Measurements from ENCODE around the gene PAK1. TPM values are rescaled to one million over a fixed set of nuclear protein-coding genes. Genes with fewer than 3 reads are reported as not detected.

PAK1 gene
- total and polyA plus RNA-seq, 2 of the 8 experiments (the other 6 are each of a cell fraction or from before 2014, with no cell fraction given) = 87.7 to 151 TPM

DNA sequence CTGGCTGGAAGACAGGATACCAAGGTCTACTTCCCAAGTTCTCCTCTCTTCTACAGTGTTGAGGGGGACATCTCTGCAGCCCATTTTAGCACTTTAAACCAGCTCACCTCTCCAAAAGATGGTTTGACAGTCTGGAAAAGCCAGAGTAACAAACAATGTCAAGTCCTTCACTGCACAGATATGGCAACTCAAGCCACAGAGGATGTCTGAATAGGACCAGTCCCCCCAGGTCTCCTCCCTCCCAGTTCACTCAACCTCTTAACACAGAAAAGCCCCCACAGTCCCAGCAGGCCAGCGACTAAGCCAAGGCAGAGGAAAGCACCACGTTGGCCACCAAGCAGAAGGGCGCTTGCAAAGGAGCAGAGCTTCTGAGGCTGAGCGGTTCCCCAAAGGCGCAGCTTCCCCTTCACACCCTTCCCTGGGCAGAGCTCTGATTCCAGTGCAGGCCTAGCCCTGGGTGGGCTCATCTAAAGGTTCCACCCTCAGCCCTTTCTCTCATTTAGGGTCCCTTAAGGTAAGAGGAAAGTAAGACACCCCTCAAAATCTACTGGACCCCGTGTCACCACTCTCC, 62.7 kb downstream of the PAK1 start:
- Histone ChIP-seq H3K4ac (replicated peaks; ENCODE audit: insufficient read length, low read depth, low read length) (no peak overlapping the region), H3K36me3 (ENCODE audit: control insufficient read depth in 2 of 4, insufficient read depth in 4 of 4, low read length in 3 of 4) (no peaks in the 10 kb centered on the region), H2AK5ac (ENCODE audit: low read depth, low read length) (no peak overlapping the region), H3K56ac (replicated peaks; ENCODE audit: insufficient read length, low read depth, low read length) (peak overlapping the region; percentile 42), H3K23me2 (ENCODE audit: low read depth, low read length) (peaks cover 9% of the 10 kb centered on the region), H2BK12ac (ENCODE audit: low read depth, low read length) (peak overlapping the region; percentile 44; the same call in 1 of the 2 replicates), H3K4me2 (ENCODE audit: insufficient read depth in 1 of 2, low read depth in 2 of 2, low read length in 2 of 2) (peak overlapping the region; percentile 89 to 98), H3K18ac (ENCODE audit: extremely low read depth, low read length) (peak overlapping the region; percentile 81), H3K14ac (ENCODE audit: insufficient read length) (no peak overlapping the region), H2BK15ac (ENCODE audit: low read length) (no peak overlapping the region; the same call in 1 of the 2 replicates), H4K8ac (ENCODE audit: extremely low read depth, insufficient read depth, low read length) (no peak overlapping the region), H2BK5ac (ENCODE audit: low read depth, low read length) (peak overlapping the region; percentile 71; the same call in 1 of the 2 replicates), H4K20me1 (replicated peaks in 1 of 2; ENCODE audit: control insufficient read depth in 1 of 2, insufficient read depth in 2 of 2, low read length in 2 of 2) (peaks cover 0 to 5% of the 10 kb centered on the region in 2 experiments), H3K79me1 (ENCODE audit: low read depth, low read length) (peaks cover 9% of the 10 kb centered on the region), H2BK120ac (replicated peaks; ENCODE audit: low read depth, low read length) (no peak overlapping the region), H3K9me3 (ENCODE audit: insufficient read depth in 2 of 2, low read depth in 1 of 2, low read length in 1 of 2) (no peaks in the 10 kb centered on the region), H3K4me3 (ENCODE audit: extremely low read depth in 1 of 4, insufficient read depth in 2 of 4, low read depth in 3 of 4, low read length in 4 of 4) (peak overlapping the region; percentile 61 to 83 (median 66)), H3K27ac (ENCODE audit: low read depth, low read length) (peak overlapping the region; percentile 20; the same call in 1 of the 2 replicates), H2BK20ac (ENCODE audit: low read length) (no peak overlapping the region), H3K27me3 (replicated peaks in 1 of 4; ENCODE audit: control insufficient read depth in 3 of 4, extremely low read depth in 1 of 4, insufficient read depth in 3 of 4, low read length in 3 of 4) (no peaks in the 10 kb centered on the region), H4K91ac (replicated peaks; ENCODE audit: insufficient read length, low read length) (no peak overlapping the region), H3K9ac (replicated peaks in 1 of 4; ENCODE audit: extremely low read depth in 1 of 4, low read depth in 3 of 4, low read length in 3 of 4) (peak overlapping the region in 3 of 4 experiments; percentile 50 to 71 (median 62); a peak in 6 of 7 replicates), H3K23ac (ENCODE audit: insufficient read length) (no peak overlapping the region), H4K5ac (ENCODE audit: insufficient read length, low read depth, low read length) (no peak overlapping the region), H3K4me1 (replicated peaks in 1 of 4; ENCODE audit: control insufficient read depth in 3 of 4, insufficient read depth in 4 of 4, low read length in 3 of 4) (peaks cover 0 to 22% (median 16%) of the 10 kb centered on the region in 4 experiments; a peak in 5 of 7 replicates), H2AFZ (ENCODE audit: low read length) (no peak overlapping the region), H3K79me2 (ENCODE audit: control insufficient read depth in 1 of 2, insufficient read depth in 2 of 2, low read length in 2 of 2) (peaks cover 12 to 82% of the 10 kb centered on the region in 2 experiments)
- DNase-seq (ENCODE audit: low read depth in 1 of 2, low spot score in 2 of 2) (no peak), FAIRE-seq (no peak)
- 18% methylated on average over 6 of the region's 6 CpGs; no CpG with 5 or more reads in 1 of the 2 experiments for WGBS, 2 experiments (ENCODE audit: extremely low coverage in 1 of 2, insufficient coverage in 1 of 2, insufficient read length in 1 of 2, insufficient replicate concordance in 2 of 2, low coverage in 1 of 2, low lambda C conversion rate in 2 of 2, missing lambda C conversion rate in 1 of 2)
- ChIA-PET POLR2A (ENCODE audit: partially characterized antibody) (interaction anchor here (0.8 to 3.7 kb wide), 6 partner anchors 11 to 140 kb away, joined by 3 to 21 read pairs (median 4); no protein-coding TSS in a partner anchor), CTCF (ENCODE audit: partially characterized antibody) (interaction anchor here (0.8 to 4.3 kb wide), 8 partner anchors 25 to 284 kb away, joined by 3 to 27 read pairs (median 4); partner anchors contain the start of gene MYO7A)
- no peak for TF ChIP-seq JUND (IDR thresholded peaks at IDR 0.05; ENCODE audit: low read length)
- no peak for TF ChIP-seq TAF7 (optimal IDR thresholded peaks at IDR 0.05; ENCODE audit: borderline replicate concordance, low read depth, low read length)
- no peak for TF ChIP-seq HDAC6 (IDR thresholded peaks at IDR 0.05; ENCODE audit: low read depth, low read length)
- TF ChIP-seq, protein P1, sequence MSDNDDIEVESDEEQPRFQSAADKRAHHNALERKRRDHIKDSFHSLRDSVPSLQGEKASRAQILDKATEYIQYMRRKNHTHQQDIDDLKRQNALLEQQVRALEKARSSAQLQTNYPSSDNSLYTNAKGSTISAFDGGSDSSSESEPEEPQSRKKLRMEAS (IDR thresholded peaks at IDR 0.05) = no peak
- TF ChIP-seq YY1 (IDR thresholded peaks at IDR 0.05; ENCODE audit: low read depth, low read length) = no peak
- no peak for TF ChIP-seq TBP (IDR thresholded peaks at IDR 0.05; ENCODE audit: low read depth, low read length)
- TF ChIP-seq SIX5 (IDR thresholded peaks at IDR 0.05; ENCODE audit: low read depth, low read length) = no peak
- no peak for TF ChIP-seq GABPA (IDR thresholded peaks at IDR 0.05; ENCODE audit: borderline replicate concordance, insufficient read depth, low read length)
- no peak for TF ChIP-seq RAD21 (IDR thresholded peaks at IDR 0.05 in 1 of 2, conservative IDR thresholded peaks at IDR 0.05 in 1 of 2; ENCODE audit: low read depth in 2 of 2, low read length in 2 of 2)
- no peak for TF ChIP-seq SIN3A (conservative IDR thresholded peaks at IDR 0.05 in 1 of 2, IDR thresholded peaks at IDR 0.05 in 1 of 2; ENCODE audit: low read depth in 1 of 2, low read length in 2 of 2)
- no peak for TF ChIP-seq ZNF274 (IDR thresholded peaks at IDR 0.05; ENCODE audit: borderline replicate concordance, extremely low read depth, low read length)
